A549 (cell line): ENCODE results near the gene DAGLB.

ENCODE experiments used
- CBX8 ChIP-seq: fragments of 200-600 bp; sonication (generic); IDR thresholded peaks from 2 replicates; pipeline ENCODE4 v1.6.1; 2016
- CEBPB ChIP-seq, 2 experiments: fragments of >200 bp in 1 of 2; sonication (Bioruptor Twin) in 1 of 2; formaldehyde crosslinking in 1 of 2; IDR thresholded peaks; 2 replicates each; pipeline ENCODE4 v1.6.1; 2012 to 2016
- NPAS2 ChIP-seq: fragments of 250-450 bp; sonication (Bioruptor Pico); IDR thresholded peaks from 2 replicates; pipeline ENCODE4 v1.8.0; 2022; ENCODE audit warnings: mild to moderate bottlenecking, moderate library complexity, borderline replicate concordance
- PHF8 ChIP-seq: fragments of 200-600 bp; sonication (generic); IDR thresholded peaks from 2 replicates; pipeline ENCODE4 v1.6.1; 2016; ENCODE audit warnings: low read depth, mild to moderate bottlenecking, antibody characterized with exemption, moderate library complexity, borderline replicate concordance
- POLR2A ChIP-seq: IDR thresholded peaks from 2 replicates; pipeline ENCODE4 v1.6.1; 2012; ENCODE audit warnings: mild to moderate bottlenecking, low read length
- RAD21 ChIP-seq, 2 experiments: fragments of >200 bp in 1 of 2; sonication (Bioruptor Twin) in 1 of 2; formaldehyde crosslinking in 1 of 2; IDR thresholded peaks in 1 of 2; conservative IDR thresholded peaks in 1 of 2; 2 replicates in 1 of 2; 3 replicates in 1 of 2; pipeline ENCODE4 v1.6.1; 2012 to 2018; ENCODE audit warnings: inconsistent platforms in 1 of 2
- RFX5 ChIP-seq: fragments of 450-650 bp; IDR thresholded peaks from 2 replicates; pipeline ENCODE4 v1.7.1; 2014; ENCODE audit warnings: antibody characterized with exemption, mild to moderate bottlenecking, moderate library complexity
- ZFP36 ChIP-seq: fragments of 450-650 bp; IDR thresholded peaks from 2 replicates; pipeline ENCODE4 v1.6.1; 2014; ENCODE audit warnings: borderline replicate concordance; ENCODE audit not compliant: partially characterized antibody
- TF ChIP-seq, protein P1 (sequence below): fragments of >200 bp; sonication (Bioruptor Twin); formaldehyde crosslinking; IDR thresholded peaks from 3 replicates; pipeline ENCODE4 v1.5.1; 2016
- TF ChIP-seq, protein P2 (sequence below): fragments of 200-600 bp; sonication (generic); IDR thresholded peaks from 2 replicates; pipeline ENCODE4 v1.6.1; 2016; ENCODE audit warnings: antibody characterized with exemption, mild to moderate bottlenecking, moderate library complexity

DNA sequence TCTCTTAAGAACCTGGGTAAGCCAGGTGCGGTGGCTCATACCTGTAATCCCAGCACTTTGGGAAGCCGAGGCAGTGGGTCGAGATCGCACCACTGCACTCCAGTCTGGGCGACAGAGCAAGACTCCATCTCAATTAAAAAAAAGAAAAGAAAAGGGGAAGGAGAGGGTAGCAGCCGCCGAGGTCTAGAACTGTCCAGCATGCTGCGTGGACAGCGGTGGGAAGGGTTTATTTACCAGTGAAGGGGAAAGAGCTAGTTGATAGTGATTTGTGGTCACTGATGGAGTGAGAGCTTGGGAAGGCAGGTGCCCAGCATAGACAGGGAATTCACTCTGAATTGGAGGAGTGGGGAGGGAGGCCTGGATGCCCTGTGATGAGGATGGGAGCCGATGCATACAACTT lies 43.4 kb upstream of the DAGLB start:
- TF ChIP-seq, protein P1, sequence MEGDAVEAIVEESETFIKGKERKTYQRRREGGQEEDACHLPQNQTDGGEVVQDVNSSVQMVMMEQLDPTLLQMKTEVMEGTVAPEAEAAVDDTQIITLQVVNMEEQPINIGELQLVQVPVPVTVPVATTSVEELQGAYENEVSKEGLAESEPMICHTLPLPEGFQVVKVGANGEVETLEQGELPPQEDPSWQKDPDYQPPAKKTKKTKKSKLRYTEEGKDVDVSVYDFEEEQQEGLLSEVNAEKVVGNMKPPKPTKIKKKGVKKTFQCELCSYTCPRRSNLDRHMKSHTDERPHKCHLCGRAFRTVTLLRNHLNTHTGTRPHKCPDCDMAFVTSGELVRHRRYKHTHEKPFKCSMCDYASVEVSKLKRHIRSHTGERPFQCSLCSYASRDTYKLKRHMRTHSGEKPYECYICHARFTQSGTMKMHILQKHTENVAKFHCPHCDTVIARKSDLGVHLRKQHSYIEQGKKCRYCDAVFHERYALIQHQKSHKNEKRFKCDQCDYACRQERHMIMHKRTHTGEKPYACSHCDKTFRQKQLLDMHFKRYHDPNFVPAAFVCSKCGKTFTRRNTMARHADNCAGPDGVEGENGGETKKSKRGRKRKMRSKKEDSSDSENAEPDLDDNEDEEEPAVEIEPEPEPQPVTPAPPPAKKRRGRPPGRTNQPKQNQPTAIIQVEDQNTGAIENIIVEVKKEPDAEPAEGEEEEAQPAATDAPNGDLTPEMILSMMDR, result no peak
- TF ChIP-seq NPAS2, result no peak
- TF ChIP-seq POLR2A, result no peak
- TF ChIP-seq RAD21 (conservative IDR thresholded peaks at IDR 0.05 in 1 of 2, IDR thresholded peaks at IDR 0.05 in 1 of 2), result no peak
- no peak for TF ChIP-seq RFX5
- no peak for TF ChIP-seq CEBPB (IDR thresholded peaks at IDR 0.05)
- TF ChIP-seq PHF8, result no peak
- no peak for TF ChIP-seq ZFP36
- TF ChIP-seq, protein P2, sequence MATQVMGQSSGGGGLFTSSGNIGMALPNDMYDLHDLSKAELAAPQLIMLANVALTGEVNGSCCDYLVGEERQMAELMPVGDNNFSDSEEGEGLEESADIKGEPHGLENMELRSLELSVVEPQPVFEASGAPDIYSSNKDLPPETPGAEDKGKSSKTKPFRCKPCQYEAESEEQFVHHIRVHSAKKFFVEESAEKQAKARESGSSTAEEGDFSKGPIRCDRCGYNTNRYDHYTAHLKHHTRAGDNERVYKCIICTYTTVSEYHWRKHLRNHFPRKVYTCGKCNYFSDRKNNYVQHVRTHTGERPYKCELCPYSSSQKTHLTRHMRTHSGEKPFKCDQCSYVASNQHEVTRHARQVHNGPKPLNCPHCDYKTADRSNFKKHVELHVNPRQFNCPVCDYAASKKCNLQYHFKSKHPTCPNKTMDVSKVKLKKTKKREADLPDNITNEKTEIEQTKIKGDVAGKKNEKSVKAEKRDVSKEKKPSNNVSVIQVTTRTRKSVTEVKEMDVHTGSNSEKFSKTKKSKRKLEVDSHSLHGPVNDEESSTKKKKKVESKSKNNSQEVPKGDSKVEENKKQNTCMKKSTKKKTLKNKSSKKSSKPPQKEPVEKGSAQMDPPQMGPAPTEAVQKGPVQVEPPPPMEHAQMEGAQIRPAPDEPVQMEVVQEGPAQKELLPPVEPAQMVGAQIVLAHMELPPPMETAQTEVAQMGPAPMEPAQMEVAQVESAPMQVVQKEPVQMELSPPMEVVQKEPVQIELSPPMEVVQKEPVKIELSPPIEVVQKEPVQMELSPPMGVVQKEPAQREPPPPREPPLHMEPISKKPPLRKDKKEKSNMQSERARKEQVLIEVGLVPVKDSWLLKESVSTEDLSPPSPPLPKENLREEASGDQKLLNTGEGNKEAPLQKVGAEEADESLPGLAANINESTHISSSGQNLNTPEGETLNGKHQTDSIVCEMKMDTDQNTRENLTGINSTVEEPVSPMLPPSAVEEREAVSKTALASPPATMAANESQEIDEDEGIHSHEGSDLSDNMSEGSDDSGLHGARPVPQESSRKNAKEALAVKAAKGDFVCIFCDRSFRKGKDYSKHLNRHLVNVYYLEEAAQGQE, result no peak
- no peak for TF ChIP-seq CBX8
